Left lung (tissue), 10 donors: ENCODE data around the gene SPOCK1. TPM values are rescaled to one million over a fixed set of nuclear protein-coding genes. Genes with fewer than 3 reads are reported as not detected.

Source experiments
- ATAC-seq: fragments of 200-7000 bp; cut with Tn5 transposase; one replicate; pipeline ENCODE4 v1.9.1; 2020; ENCODE audit warnings: moderate library complexity
- DNase-seq, 4 donors: peaks; one replicate each; pipeline ENCODE4 v3.0.0-alpha.2; 2013 to 2020
- H3K27ac ChIP-seq, 2 donors: fragments of 200-600 bp; sonication (generic) in 1 of 2; one replicate each; pipeline versions ENCODE4 v1.5.0 to v1.8.0; 2020 to 2021
- H3K27me3 ChIP-seq, 2 donors: fragments of 200-600 bp; sonication (generic) in 1 of 2; one replicate each; pipeline versions ENCODE4 v1.5.0 to v1.8.0; 2020 to 2021
- H3K36me3 ChIP-seq, 2 donors: fragments of 200-600 bp; sonication (generic) in 1 of 2; one replicate each; pipeline versions ENCODE4 v1.5.0 to v1.8.0; 2020 to 2021
- H3K4me1 ChIP-seq, 2 donors: fragments of 200-600 bp; one replicate each; pipeline ENCODE4 v1.8.0; 2021
- H3K4me3 ChIP-seq, 2 donors: fragments of 200-600 bp; sonication (generic) in 1 of 2; one replicate each; pipeline versions ENCODE4 v1.5.0 to v1.8.0; 2020 to 2021; ENCODE audit warnings: mild to moderate bottlenecking in 1 of 2
- H3K9me3 ChIP-seq, 2 donors: fragments of 200-600 bp; sonication (generic) in 1 of 2; one replicate each; pipeline versions ENCODE4 v1.5.0 to v1.8.0; 2020 to 2021
- CTCF ChIP-seq, 2 donors: fragments of 200-600 bp; sonication (generic) in 1 of 2; IDR thresholded peaks; one replicate each; pipeline versions ENCODE4 v1.5.0 to v1.8.0; 2021; ENCODE audit warnings: antibody characterized with exemption in 2 of 2
- intact Hi-C, 2 donors: fragments of 100-400 bp; cut with DNase I; formaldehyde crosslinking; loops; one replicate each; pipeline versions ENCODE4 v1.11.2 to v1.14.2; 2022
- polyA plus RNA-seq, 6 donors: library from polyadenylated mRNA; unstranded; fragments of 120-200 nt; gene quantifications; one replicate each; pipeline ENCODE4 v1.2.1, GENCODE V29; 2013; ENCODE audit not compliant: insufficient read length in 6 of 6
- total RNA-seq, 2 donors: library from RNA; stranded (reverse); fragmentation: NEBNext Ultra II Directional; extraction: Animal tissue kit (Norgen Biotek cat#: 25700); gene quantifications; one replicate each; pipeline ENCODE4 v1.2.1, GENCODE V29; 2021
- donor health status: DM: no; HTN: yes; CAD: no.
- donor health status: DM: no; HTN: no; CAD: no.

Gene SPOCK1
- total and polyA plus RNA-seq, 8 donors: 0.43 to 7.6 (median 0.73) TPM

GRCh38 chr5:137206030-137206715, 293.0 kb downstream of the SPOCK1 start:
- Histone ChIP-seq H3K36me3 (no peaks in the 10 kb centered on the region), H3K4me3 (no peak overlapping the region), H3K4me1 (no peaks in the 10 kb centered on the region), H3K9me3 (no peaks in the 10 kb centered on the region), H3K27me3 (peaks cover 12 to 69% of the 10 kb centered on the region in 2 donors), H3K27ac (no peak overlapping the region)
- intact Hi-C loops: no loop called here
- DNase-seq (peak in 3 of 4 donors; percentile 38 to 76 (median 73)), ATAC-seq (peak; percentile 97)
- TF ChIP-seq CTCF (IDR thresholded peaks at IDR 0.05): no peak

- Histone ChIP-seq H3K27me3 (peaks cover 16 to 69% of the 10 kb centered on the region in 2 donors), H3K4me3 (no peak overlapping the region), H3K9me3 (no peaks in the 10 kb centered on the region), H3K27ac (no peak overlapping the region), H3K4me1 (no peaks in the 10 kb centered on the region), H3K36me3 (no peaks in the 10 kb centered on the region)
- DNase-seq (no peak), ATAC-seq (no peak)
- intact Hi-C loops: no loop called here
- no peak for TF ChIP-seq CTCF (IDR thresholded peaks at IDR 0.05)
Observed at GRCh38 chr5:137205231-137206027, 293.7 kb downstream of the SPOCK1 start.

GRCh38 chr5:137203011-137203632, 296.0 kb downstream of the SPOCK1 start:
- ATAC-seq: no peak
- no peaks in the 10 kb centered on the region for H3K4me1 ChIP-seq
- no peak for TF ChIP-seq CTCF (IDR thresholded peaks at IDR 0.05)
- no peak overlapping the region for H3K4me3 ChIP-seq
- no peak overlapping the region for H3K27ac ChIP-seq
- H3K9me3 ChIP-seq: no peaks in the 10 kb centered on the region
- no peak for DNase-seq
- H3K27me3 ChIP-seq: peaks cover 16 to 68% of the 10 kb centered on the region in 2 donors
- intact Hi-C loops: no loop called here
- H3K36me3 ChIP-seq: no peaks in the 10 kb centered on the region

- intact Hi-C loops: no loop called here
- ATAC-seq (no peak), DNase-seq (no peak)
- Histone ChIP-seq H3K9me3 (no peaks in the 10 kb centered on the region), H3K4me3 (no peak overlapping the region), H3K4me1 (no peaks in the 10 kb centered on the region), H3K36me3 (no peaks in the 10 kb centered on the region), H3K27me3 (peaks cover 16 to 60% of the 10 kb centered on the region in 2 donors), H3K27ac (no peak overlapping the region)
- no peak for TF ChIP-seq CTCF (IDR thresholded peaks at IDR 0.05)
Observed at GRCh38 chr5:137201876-137202275, 297.2 kb downstream of the SPOCK1 start.
